GM21367 (cell line): ENCODE measurements around the gene NR6A1.

ENCODE experiments used
- ATAC-seq: cut with Tn5 transposase; IDR thresholded peaks from one replicate; pipeline ENCODE4 v1.9.1; 2021; ENCODE audit not compliant: unreplicated experiment

The NR6A1 gene

GRCh38 chr9:124537926-124538325 lies 233.2 kb downstream of the NR6A1 start:
- no peak for ATAC-seq

GRCh38 chr9:124535846-124536245 lies 235.3 kb downstream of the NR6A1 start:
- no peak for ATAC-seq

- ATAC-seq: no peak
Measured at GRCh38 chr9:124532897-124533296, 238.2 kb downstream of the NR6A1 start.

DNA sequence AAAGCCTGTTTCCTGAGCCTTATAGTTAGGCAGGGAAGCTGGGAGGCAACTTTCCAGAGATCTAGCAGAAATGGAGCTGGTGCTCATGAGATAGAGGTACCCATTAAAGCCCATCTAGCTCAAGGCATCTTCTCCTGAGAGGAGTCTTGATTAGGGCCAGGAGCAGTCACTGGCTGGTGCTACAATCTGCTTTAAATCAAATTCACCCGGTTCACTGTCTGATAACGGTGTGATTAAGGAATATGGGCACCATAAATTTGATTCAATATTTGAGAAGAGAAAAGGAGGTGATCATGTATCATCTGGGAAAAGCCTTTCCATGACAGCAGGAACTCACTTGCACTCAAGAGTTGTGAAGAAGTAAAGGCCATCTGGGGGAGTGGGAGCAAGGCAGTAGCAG lies 240.0 kb downstream of the NR6A1 start:
- ATAC-seq: no peak

- ATAC-seq: no peak
Measured at GRCh38 chr9:124530246-124530645, 240.9 kb downstream of the NR6A1 start.

GRCh38 chr9:124527781-124528180 lies 243.3 kb downstream of the NR6A1 start:
- no peak for ATAC-seq

GRCh38 chr9:124526174-124526573 lies 244.9 kb downstream of the NR6A1 start:
- no peak for ATAC-seq

GRCh38 chr9:124522121-124523098 lies 248.7 kb downstream of the NR6A1 start:
- no peak for ATAC-seq

- no peak for ATAC-seq
Measured at GRCh38 chr9:124521142-124521541, 250.0 kb downstream of the NR6A1 start.

DNA sequence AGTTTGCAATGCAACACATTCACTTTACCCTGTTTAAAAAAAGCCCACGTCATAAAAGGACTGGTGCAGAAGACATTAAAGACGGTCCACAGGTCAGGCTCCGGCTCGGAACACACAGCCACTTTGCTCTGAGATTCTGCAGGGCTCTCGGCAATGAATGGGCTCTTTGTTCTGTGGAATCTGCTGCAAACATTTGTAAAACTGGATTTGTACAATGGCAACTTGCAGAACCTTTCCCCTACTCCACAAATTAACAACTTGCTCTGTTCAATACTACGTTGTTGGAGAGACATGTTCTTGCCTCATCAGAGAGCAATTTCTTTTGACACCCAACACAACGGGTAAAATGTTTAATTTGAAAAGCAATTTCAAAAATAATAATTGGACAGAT lies 250.9 kb downstream of the NR6A1 start:
- ATAC-seq: no peak

DNA sequence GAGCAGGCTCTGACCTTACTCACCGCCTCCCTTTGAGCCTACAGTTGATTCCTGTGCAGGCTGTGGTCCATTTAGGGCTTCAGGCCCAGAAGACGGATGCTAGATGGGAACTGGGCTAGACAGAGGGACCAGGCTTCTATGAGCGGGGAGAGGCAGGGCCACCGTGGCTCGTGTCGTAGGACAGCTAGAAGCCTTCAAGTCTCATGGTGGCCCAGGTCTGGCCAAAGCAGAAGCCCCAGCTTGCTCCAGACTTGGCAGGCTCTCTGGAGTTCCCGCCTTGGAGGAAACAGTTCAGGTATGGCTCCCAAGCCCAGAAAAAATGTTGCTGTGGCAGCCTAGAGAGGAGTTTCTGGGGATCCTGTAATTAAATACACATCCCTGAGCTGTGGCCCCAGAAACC lies 253.0 kb downstream of the NR6A1 start:
- no peak for ATAC-seq

DNA sequence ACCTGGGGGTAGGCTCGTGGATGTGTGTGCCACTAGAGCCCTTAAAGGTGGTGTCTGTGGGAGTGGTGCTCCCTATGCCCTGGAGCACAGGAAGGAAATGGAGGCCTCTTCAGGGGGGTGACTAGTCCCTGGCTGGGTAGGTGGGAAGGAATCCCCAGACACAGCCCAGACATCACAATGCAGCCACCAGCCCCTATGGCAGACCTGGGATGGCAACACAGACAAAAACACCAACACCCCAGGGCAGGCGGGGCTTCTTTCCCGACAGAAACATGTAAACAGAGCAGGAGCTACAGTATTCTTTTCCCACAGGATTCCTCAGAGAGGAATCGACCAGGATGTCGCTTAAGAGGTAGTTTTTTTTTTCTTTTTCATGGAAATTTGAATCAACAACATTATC lies 253.5 kb downstream of the NR6A1 start:
- ATAC-seq: no peak

DNA sequence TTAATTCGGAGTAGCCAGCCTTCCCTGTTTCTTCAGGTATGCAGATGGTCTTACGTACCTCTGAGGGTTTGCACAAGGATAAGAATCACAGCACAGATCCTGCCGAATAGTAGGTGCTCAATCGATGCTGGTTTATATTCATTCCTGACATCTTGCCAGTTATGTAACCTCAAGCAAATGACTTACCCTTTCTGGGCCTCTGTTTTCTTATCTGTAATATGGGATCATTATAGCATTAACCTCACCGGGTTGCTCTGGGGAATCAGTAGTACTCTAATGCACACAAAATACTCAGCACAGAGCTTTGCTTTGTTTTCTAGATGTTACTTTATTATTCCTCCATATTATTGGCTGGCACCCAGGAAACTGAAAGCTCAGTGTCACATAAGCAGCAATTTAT lies 256.2 kb downstream of the NR6A1 start:
- ATAC-seq: no peak

DNA sequence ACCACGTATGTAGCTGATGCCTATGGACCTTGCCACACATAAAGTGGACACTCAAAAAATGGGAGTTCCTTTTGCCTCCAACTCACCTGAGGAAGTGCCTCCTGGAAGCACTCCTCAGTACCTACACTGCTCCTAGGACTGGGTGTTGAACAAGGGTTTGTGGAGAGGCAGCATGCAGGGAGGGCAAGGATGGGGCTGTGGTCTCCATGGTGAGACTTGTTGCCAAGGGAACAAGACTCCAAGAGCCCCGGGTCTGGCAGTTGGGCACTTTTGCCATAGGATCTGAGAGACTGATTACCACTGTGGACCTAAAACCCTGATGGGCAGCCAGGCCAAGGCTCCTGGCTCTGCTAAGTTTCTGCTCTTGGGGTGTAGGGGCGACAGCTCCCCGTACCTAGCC lies 257.0 kb downstream of the NR6A1 start:
- ATAC-seq: no peak

DNA sequence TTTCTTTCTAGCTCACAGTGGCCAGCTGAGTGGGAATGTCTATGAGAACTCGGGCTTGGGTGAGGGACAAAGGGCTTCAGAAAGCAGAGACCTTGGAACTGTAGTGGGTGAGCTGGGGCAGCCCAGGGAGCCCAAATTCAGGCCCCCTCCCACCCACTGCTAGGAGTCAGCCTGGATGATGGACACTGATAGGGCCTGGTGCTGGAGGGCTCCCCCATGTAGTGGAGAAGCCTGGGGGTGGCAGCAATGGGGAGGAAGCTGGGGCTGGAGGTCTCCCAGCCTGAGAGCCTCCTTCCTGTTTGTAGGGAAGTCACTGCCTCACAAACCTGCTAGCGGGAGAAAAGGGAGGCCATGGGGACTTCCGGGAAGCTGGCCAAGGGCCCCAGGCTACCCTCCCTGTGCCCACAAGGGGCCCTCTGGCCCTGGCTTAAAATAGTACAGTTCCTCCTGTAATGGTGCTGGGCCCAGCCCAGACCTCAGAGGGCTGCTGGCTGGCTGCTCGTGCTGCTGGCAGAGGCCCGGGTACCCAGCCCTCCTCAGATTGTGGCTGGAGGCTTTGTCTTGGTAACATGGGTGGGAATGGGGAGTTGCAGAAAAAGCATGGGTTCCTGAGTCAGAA lies 257.6 kb downstream of the NR6A1 start:
- no peak for ATAC-seq

DNA sequence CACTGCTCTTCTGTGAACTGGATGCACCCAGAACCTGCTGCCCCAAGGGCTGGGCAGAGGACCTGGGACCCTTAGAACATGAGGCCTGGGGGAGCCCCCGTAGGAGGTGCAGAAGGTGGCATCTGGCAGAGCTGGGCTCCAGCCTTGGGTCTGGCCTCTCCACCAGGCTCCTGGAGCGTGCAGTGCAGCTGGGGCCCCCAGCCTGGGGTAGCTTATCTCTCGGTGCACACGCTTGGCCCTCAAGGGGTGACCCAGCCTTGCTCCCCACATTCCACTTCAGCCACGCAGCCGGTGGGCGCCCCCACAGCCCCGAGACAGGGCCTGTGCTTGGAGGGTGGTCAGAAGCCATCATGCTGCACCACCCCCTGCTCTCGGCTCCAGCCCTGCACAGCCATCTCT lies 258.3 kb downstream of the NR6A1 start:
- ATAC-seq: no peak

DNA sequence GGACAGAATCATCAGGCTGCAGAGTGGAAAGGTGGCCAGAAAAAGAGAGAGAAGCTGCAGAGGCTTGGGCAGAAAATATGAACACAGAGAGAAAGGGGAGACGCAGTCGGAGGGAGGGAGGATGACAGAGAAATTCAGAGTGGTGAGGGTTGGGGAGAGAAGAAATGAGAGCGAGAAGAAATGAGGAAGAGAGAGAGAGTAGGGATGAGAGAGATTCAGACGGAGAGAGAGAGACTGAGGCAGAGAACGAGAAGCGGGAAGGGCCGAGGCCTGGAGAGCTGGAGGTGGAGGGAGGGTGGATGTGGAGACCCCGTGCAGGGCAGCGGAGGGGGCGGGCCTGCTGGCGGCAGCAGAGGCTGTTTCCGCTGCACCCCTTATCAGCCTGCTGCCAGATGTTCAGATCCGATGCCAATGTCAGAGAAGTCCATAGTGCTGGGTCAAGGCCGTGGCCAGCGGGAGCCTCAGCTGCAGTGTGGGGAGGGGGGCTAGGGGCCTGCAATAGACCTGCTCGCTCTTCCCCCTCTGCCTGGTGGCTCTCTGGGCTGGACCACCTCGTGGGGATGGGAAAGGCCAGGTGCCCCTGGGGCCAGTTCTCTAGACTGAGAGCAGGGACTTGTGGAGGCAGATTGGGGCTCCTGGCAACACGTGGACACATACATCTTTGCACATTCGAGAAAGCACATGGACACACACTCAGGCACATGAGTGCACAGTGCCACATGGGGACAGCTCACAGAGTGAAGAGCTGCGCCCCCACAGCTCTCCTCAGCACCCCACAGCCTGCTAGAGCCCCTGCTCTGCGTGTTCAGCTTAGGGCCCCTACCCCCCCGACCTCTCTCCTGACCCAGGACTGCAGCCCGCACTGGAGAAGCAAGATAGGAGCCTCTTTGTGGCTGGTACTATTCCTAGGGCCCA lies 259.0 kb downstream of the NR6A1 start:
- ATAC-seq: no peak

DNA sequence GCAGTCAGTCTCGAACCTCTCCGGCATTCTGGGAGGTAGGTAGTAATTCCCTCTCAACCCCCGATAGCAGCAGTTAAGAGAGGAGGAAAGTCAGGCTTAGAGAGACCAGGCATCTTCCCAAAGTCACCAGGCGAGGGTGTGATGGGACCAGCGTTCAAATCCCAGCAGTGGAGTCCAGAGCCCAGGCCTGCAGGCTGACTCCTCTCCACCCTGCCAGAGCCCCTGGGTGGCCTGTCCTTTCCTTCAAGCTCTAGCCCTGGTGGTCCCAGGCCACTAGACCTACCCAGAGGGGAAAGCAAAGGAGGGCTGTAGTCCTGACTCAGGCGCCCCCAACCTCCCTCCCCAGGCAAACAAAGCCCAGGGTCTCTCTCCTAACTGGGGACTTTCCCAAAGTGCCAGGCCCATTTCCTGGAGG lies 259.7 kb downstream of the NR6A1 start:
- ATAC-seq: no peak

- ATAC-seq: no peak
Measured at GRCh38 chr9:124510650-124511425, 260.3 kb downstream of the NR6A1 start.

DNA sequence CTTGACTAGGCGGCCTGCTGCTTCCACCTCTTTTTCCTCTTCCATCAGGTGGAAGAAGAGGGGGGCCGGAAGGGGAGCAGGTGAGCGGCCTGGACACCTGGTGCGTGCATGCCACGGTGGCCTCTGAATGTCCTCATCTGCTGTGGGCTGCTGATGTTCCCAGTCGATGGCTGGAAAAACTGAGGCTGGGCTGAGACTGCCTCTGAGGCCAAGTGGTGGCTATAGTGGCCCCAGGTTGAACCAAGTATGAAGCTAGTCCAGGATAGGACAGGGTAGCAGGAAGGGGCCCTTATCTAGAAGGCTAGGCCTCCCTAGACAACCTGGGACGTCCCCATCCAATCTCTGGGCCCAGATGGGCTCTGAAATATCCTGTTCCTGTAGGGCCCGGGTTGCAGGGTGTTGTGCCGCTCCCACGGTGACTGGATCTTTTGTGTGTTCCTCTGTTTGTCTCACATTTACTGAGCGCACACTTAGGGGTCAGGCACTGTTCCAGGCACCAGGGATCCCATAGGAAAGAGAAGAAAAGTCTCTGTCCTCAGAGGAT lies 263.2 kb downstream of the NR6A1 start:
- no peak for ATAC-seq
